ENCODE data around the gene CELF2. TPM values are rescaled to one million over a fixed set of nuclear protein-coding genes. Genes with fewer than 3 reads are reported as not detected.

CELF2 gene
- total RNA-seq, 1 donor from 2014 or later: 54.3 TPM

GRCh38 chr10:11193001-11193551, 175.4 kb downstream of the CELF2 start:
- H3K4me3 ChIP-seq: no peak overlapping the region
- no peak for DNase-seq (ENCODE audit: extremely low spot score in 2 of 2)
- H3K27me3 ChIP-seq: no peaks in the 10 kb centered on the region
- no peaks in the 10 kb centered on the region for H3K36me3 ChIP-seq
- no peaks in the 10 kb centered on the region for H3K9me3 ChIP-seq
- intact Hi-C loops (cut with DNase I): no loop called here
- H3K27ac ChIP-seq: no peak overlapping the region
- H3K4me1 ChIP-seq: peaks cover 23% of the 10 kb centered on the region
- TF ChIP-seq POLR2AphosphoS5 (IDR thresholded peaks at IDR 0.05; ENCODE audit: insufficient read depth in 1 of 2, low read depth in 1 of 2): no peak
- TF ChIP-seq, protein P1, sequence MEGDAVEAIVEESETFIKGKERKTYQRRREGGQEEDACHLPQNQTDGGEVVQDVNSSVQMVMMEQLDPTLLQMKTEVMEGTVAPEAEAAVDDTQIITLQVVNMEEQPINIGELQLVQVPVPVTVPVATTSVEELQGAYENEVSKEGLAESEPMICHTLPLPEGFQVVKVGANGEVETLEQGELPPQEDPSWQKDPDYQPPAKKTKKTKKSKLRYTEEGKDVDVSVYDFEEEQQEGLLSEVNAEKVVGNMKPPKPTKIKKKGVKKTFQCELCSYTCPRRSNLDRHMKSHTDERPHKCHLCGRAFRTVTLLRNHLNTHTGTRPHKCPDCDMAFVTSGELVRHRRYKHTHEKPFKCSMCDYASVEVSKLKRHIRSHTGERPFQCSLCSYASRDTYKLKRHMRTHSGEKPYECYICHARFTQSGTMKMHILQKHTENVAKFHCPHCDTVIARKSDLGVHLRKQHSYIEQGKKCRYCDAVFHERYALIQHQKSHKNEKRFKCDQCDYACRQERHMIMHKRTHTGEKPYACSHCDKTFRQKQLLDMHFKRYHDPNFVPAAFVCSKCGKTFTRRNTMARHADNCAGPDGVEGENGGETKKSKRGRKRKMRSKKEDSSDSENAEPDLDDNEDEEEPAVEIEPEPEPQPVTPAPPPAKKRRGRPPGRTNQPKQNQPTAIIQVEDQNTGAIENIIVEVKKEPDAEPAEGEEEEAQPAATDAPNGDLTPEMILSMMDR (IDR thresholded peaks at IDR 0.05): no peak
- TF ChIP-seq POLR2A (IDR thresholded peaks at IDR 0.05): no peak

GRCh38 chr10:11194859-11195586, 177.4 kb downstream of the CELF2 start:
- Histone ChIP-seq H3K9me3 (no peaks in the 10 kb centered on the region), H3K27me3 (no peaks in the 10 kb centered on the region), H3K36me3 (no peaks in the 10 kb centered on the region), H3K4me3 (no peak overlapping the region), H3K4me1 (peaks cover 28% of the 10 kb centered on the region), H3K27ac (no peak overlapping the region)
- intact Hi-C loops (cut with DNase I): no loop called here
- TF ChIP-seq, protein P1 (IDR thresholded peaks at IDR 0.05): no peak
- TF ChIP-seq POLR2AphosphoS5 (IDR thresholded peaks at IDR 0.05; ENCODE audit: insufficient read depth in 1 of 2, low read depth in 1 of 2) (no peak), POLR2A (IDR thresholded peaks at IDR 0.05) (no peak)
- DNase-seq (ENCODE audit: extremely low spot score in 2 of 2): no peak

- Histone ChIP-seq H3K4me3 (no peak overlapping the region), H3K4me1 (peaks cover 28% of the 10 kb centered on the region), H3K9me3 (no peaks in the 10 kb centered on the region), H3K27ac (no peak overlapping the region), H3K36me3 (no peaks in the 10 kb centered on the region), H3K27me3 (no peaks in the 10 kb centered on the region)
- intact Hi-C loops (cut with DNase I): no loop called here
- TF ChIP-seq, protein P1 (IDR thresholded peaks at IDR 0.05): no peak
- TF ChIP-seq POLR2A (IDR thresholded peaks at IDR 0.05): no peak
- TF ChIP-seq POLR2AphosphoS5 (IDR thresholded peaks at IDR 0.05; ENCODE audit: insufficient read depth in 1 of 2, low read depth in 1 of 2): no peak
- DNase-seq (ENCODE audit: extremely low spot score in 2 of 2): no peak
Measured at GRCh38 chr10:11195623-11196022, 178.0 kb downstream of the CELF2 start.

GRCh38 chr10:11197266-11197712, 179.6 kb downstream of the CELF2 start:
- Histone ChIP-seq H3K27me3 (no peaks in the 10 kb centered on the region), H3K36me3 (no peaks in the 10 kb centered on the region), H3K27ac (peak overlapping the region; percentile 10), H3K4me1 (peaks cover 16% of the 10 kb centered on the region), H3K4me3 (no peak overlapping the region), H3K9me3 (no peaks in the 10 kb centered on the region)
- TF ChIP-seq POLR2A (IDR thresholded peaks at IDR 0.05): no peak
- TF ChIP-seq, protein P1 (IDR thresholded peaks at IDR 0.05): no peak
- TF ChIP-seq POLR2AphosphoS5 (IDR thresholded peaks at IDR 0.05; ENCODE audit: insufficient read depth in 1 of 2, low read depth in 1 of 2): no peak
- intact Hi-C loops (cut with DNase I): no loop called here
- no peak for DNase-seq (ENCODE audit: extremely low spot score in 2 of 2)

DNA sequence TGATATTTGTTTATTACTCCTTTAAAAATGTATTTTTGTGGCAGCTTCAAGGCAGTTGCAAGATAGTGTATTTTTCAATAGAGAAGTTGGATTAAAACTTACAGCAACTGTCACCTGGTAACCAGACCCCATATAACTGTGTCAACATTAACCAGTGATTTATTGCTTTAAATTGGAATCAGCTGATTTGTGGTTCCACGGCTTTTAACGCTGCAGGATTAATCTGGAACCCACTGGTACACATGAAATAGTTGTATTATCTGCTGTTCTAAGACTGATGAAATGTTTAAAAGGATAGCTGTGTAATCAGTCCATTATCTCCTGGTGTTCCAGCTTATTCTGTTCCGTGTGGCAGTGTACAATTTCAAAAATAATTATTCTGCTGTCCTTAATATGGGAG, 180.2 kb downstream of the CELF2 start:
- no peaks in the 10 kb centered on the region for H3K36me3 ChIP-seq
- TF ChIP-seq POLR2A (IDR thresholded peaks at IDR 0.05): no peak
- intact Hi-C loops (cut with DNase I): no loop called here
- H3K9me3 ChIP-seq: no peaks in the 10 kb centered on the region
- H3K4me3 ChIP-seq: no peak overlapping the region
- DNase-seq (ENCODE audit: extremely low spot score in 2 of 2): no peak
- peak overlapping the region; percentile 10 for H3K27ac ChIP-seq
- peaks cover 15% of the 10 kb centered on the region for H3K4me1 ChIP-seq
- H3K27me3 ChIP-seq: no peaks in the 10 kb centered on the region

All from vagina (tissue), 2 donors.